H9 (cell line): ENCODE measurements around the gene PTPRJ. TPM values are rescaled to one million over a fixed set of nuclear protein-coding genes. Genes with fewer than 3 reads are reported as not detected.

ENCODE experiments used
- DNase-seq: peaks from one replicate; pipeline ENCODE4 v3.0.0-alpha.2; 2017
- H2AFZ ChIP-seq: one replicate; pipeline ENCODE4 v1.6.1; 2013; ENCODE audit warnings: mild to moderate bottlenecking, low read length, control low read depth, moderate library complexity
- H2AK5ac ChIP-seq: 2 replicates; pipeline ENCODE4 v1.6.1; 2013; ENCODE audit warnings: low read length, control low read depth, mixed read lengths; ENCODE audit not compliant: insufficient read length
- H2BK120ac ChIP-seq: one replicate; pipeline ENCODE4 v1.6.1; 2013; ENCODE audit warnings: low read depth, mild to moderate bottlenecking, low read length, control low read depth, inconsistent platforms; ENCODE audit not compliant: poor library complexity, severe bottlenecking
- H2BK12ac ChIP-seq: 2 replicates; pipeline ENCODE4 v1.6.1; 2013; ENCODE audit warnings: low read length, control low read depth, mixed read lengths, low read depth; ENCODE audit not compliant: insufficient read length
- H2BK15ac ChIP-seq: 2 replicates; pipeline ENCODE4 v1.6.1; 2013; ENCODE audit warnings: low read depth, low read length, control low read depth
- H2BK20ac ChIP-seq: one replicate; pipeline ENCODE4 v1.6.1; 2013; ENCODE audit warnings: low read depth, mild to moderate bottlenecking, low read length, control low read depth, inconsistent platforms; ENCODE audit not compliant: poor library complexity, severe bottlenecking
- H2BK5ac ChIP-seq: 2 replicates; pipeline ENCODE4 v1.6.1; 2013; ENCODE audit warnings: low read length, control low read depth, mixed read lengths; ENCODE audit not compliant: insufficient read length
- H3K14ac ChIP-seq: 2 replicates; pipeline ENCODE4 v1.6.1; 2013; ENCODE audit warnings: low read length, control low read depth; ENCODE audit not compliant: insufficient read depth
- H3K18ac ChIP-seq: 2 replicates; pipeline ENCODE4 v1.6.1; 2013; ENCODE audit warnings: low read depth, mild to moderate bottlenecking, mixed read lengths, low read length, control low read depth; ENCODE audit not compliant: insufficient read length
- H3K23ac ChIP-seq: 2 replicates; pipeline ENCODE4 v1.6.1; 2013; ENCODE audit warnings: low read length, control low read depth, mixed read lengths, low read depth; ENCODE audit not compliant: insufficient read length
- H3K23me2 ChIP-seq: 2 replicates; pipeline ENCODE4 v1.6.1; 2013; ENCODE audit warnings: low read depth, mild to moderate bottlenecking, mixed read lengths, low read length, control low read depth; ENCODE audit not compliant: insufficient read length, poor library complexity, severe bottlenecking
- H3K27ac ChIP-seq: 2 replicates; pipeline ENCODE4 v1.5.1; 2013; ENCODE audit warnings: low read length, control low read depth, mixed read lengths, low read depth; ENCODE audit not compliant: insufficient read length
- H3K27me3 ChIP-seq: 2 replicates; pipeline ENCODE4 v1.6.1; 2013; ENCODE audit warnings: low read length, control low read depth, inconsistent platforms; ENCODE audit not compliant: insufficient read depth
- H3K4ac ChIP-seq: 2 replicates; pipeline ENCODE4 v1.6.1; 2013; ENCODE audit warnings: low read depth, mild to moderate bottlenecking, control low read depth, inconsistent platforms, low read length, moderate library complexity
- H3K4me1 ChIP-seq: 2 replicates; pipeline ENCODE4 v1.6.1; 2013; ENCODE audit warnings: low read length, control low read depth, inconsistent platforms; ENCODE audit not compliant: insufficient read depth
- H3K4me2 ChIP-seq: 2 replicates; pipeline ENCODE4 v1.6.1; 2013; ENCODE audit warnings: low read length, control low read depth, mixed read lengths; ENCODE audit not compliant: insufficient read length, insufficient read depth
- H3K56ac ChIP-seq: 2 replicates; pipeline ENCODE4 v1.6.1; 2013; ENCODE audit warnings: low read depth, mild to moderate bottlenecking, mixed read lengths, low read length, control low read depth; ENCODE audit not compliant: insufficient read length
- H3K79me1 ChIP-seq: 2 replicates; pipeline ENCODE4 v1.6.1; 2013; ENCODE audit warnings: low read depth, mild to moderate bottlenecking, moderate library complexity, low read length, control low read depth, inconsistent platforms; ENCODE audit not compliant: insufficient read depth, poor library complexity, severe bottlenecking
- H3K79me2 ChIP-seq: 2 replicates; pipeline ENCODE4 v1.6.1; 2013; ENCODE audit warnings: low read length, control low read depth, inconsistent platforms; ENCODE audit not compliant: insufficient read depth
- H3K9ac ChIP-seq: 2 replicates; pipeline ENCODE4 v1.6.1; 2013; ENCODE audit warnings: low read length, control low read depth, mixed read lengths; ENCODE audit not compliant: insufficient read length; ENCODE audit errors: extremely low read depth
- H3K9me3 ChIP-seq: one replicate; pipeline ENCODE4 v1.6.1; 2013; ENCODE audit warnings: low read depth, low read length, inconsistent platforms; ENCODE audit not compliant: control insufficient read depth
- H3T11ph ChIP-seq: one replicate; pipeline ENCODE4 v1.6.1; 2013; ENCODE audit warnings: mild to moderate bottlenecking, low read length, control low read depth, inconsistent platforms
- H4K20me1 ChIP-seq: one replicate; pipeline ENCODE4 v1.6.1; 2013; ENCODE audit not compliant: control insufficient read depth, insufficient read length, insufficient read depth
- H4K5ac ChIP-seq: 2 replicates; pipeline ENCODE4 v1.6.1; 2013; ENCODE audit warnings: low read depth, mild to moderate bottlenecking, mixed read lengths, low read length, control low read depth; ENCODE audit not compliant: insufficient read length
- H4K8ac ChIP-seq: replicated peaks from 2 replicates; pipeline ENCODE4 v1.6.1; 2013; ENCODE audit warnings: low read length, control low read depth, mixed read lengths, low read depth; ENCODE audit not compliant: insufficient read length
- H4K91ac ChIP-seq: 2 replicates; pipeline ENCODE4 v1.6.1; 2013; ENCODE audit warnings: low read depth, mild to moderate bottlenecking, moderate library complexity, mixed read lengths, low read length, control low read depth; ENCODE audit not compliant: insufficient read length
- H3K27ac Mint-ChIP-seq, 3 experiments: 2 replicates in 2 of 3; 3 replicates in 1 of 3; pipeline ENCODE4 v1.8.0; 2020 to 2021; ENCODE audit warnings: mixed read lengths in 3 of 3, mild to moderate bottlenecking in 1 of 3, moderate library complexity in 1 of 3
- H3K27me3 Mint-ChIP-seq: 2 replicates; pipeline ENCODE4 v1.8.0; 2021; ENCODE audit warnings: low read depth, mild to moderate bottlenecking, moderate library complexity, mixed read lengths
- H3K36me3 Mint-ChIP-seq, 3 experiments: 2 replicates in 2 of 3; 3 replicates in 1 of 3; pipeline ENCODE4 v1.8.0; 2020 to 2021; ENCODE audit warnings: low read depth in 3 of 3, mixed read lengths in 3 of 3; ENCODE audit not compliant: insufficient read depth in 1 of 3
- H3K4me1 Mint-ChIP-seq, 2 experiments: 2 replicates each; pipeline ENCODE4 v1.8.0; 2020; ENCODE audit warnings: mixed read lengths in 2 of 2
- H3K4me3 Mint-ChIP-seq, 2 experiments: 2 replicates in 1 of 2; 3 replicates in 1 of 2; pipeline ENCODE4 v1.8.0; 2020 to 2021; ENCODE audit warnings: mild to moderate bottlenecking in 2 of 2, mixed read lengths in 2 of 2, moderate library complexity in 1 of 2
- H3K9me3 Mint-ChIP-seq, 2 experiments: 2 replicates in 1 of 2; 3 replicates in 1 of 2; pipeline ENCODE4 v1.8.0; 2020; ENCODE audit warnings: mild to moderate bottlenecking in 2 of 2, mixed read lengths in 2 of 2, moderate library complexity in 1 of 2
- WGBS: extraction: QIAGEN DNeasy Blood & Tissue Kit; methylation state at CpG from one replicate; pipeline ENCODE4 v1.1.7; 2013; ENCODE audit warnings: missing lambda C conversion rate, low lambda C conversion rate, mixed read lengths; ENCODE audit not compliant: insufficient read length; ENCODE audit errors: extremely low coverage; 5-methylcytosine and 5-hydroxymethylcytosine counted together
- total RNA-seq: library from RNA; stranded (reverse); gene quantifications from 2 replicates; pipeline ENCODE4 v1.2.1, GENCODE V29; 2021
- TF ChIP-seq, protein P1 (sequence below): fragments of 200-600 bp; sonication (generic); conservative IDR thresholded peaks from 3 replicates; pipeline ENCODE4 v1.8.0; 2021; ENCODE audit warnings: antibody characterized with exemption, mild to moderate bottlenecking

The PTPRJ gene
- total RNA-seq, 1 experiment from 2014 or later: 10.6 TPM

DNA sequence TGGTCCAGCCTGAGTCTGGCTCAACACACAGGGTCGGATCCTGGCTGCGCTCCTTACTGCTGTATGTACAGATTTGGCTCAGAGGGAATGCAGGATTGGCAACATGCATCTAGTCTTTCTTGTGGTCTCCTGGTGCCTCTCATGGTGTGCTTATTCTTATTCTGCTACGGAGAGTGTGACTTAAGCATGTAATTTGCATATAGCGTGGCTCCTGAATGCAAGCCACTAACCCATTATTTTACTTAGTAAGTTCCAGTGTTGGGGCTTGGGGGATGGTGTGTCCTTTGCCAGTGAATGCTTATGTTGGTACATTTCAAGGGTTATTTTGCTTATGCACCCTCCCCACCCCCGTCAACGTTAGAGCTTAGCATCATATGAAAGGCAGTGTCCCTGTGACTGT is 51.2 kb downstream of the PTPRJ start:
- no peak overlapping the region for H2BK20ac ChIP-seq
- H3K4me2 ChIP-seq: no peak overlapping the region

More for the DNA sequence above, 51.2 kb downstream of the PTPRJ start:
- Mint-ChIP-seq H3K27ac (peak overlapping the region in 2 of 3 experiments; percentile 5 to 90; a peak in 2 of 7 replicates), H3K4me3 (no peak overlapping the region), H3K27me3 (no peaks in the 10 kb centered on the region), H3K36me3 (peaks cover 0 to 4% (median 0%) of the 10 kb centered on the region in 3 experiments; a peak in 2 of 7 replicates), H3K9me3 (no peaks in the 10 kb centered on the region; a peak in 1 of 5 replicates), H3K4me1 (peaks cover 31 to 47% of the 10 kb centered on the region in 2 experiments)
- Histone ChIP-seq H2AFZ (no peak overlapping the region), H2BK5ac (no peak overlapping the region), H2BK12ac (no peak overlapping the region), H3K27ac (no peak overlapping the region), H2BK120ac (no peak overlapping the region), H3K9ac (no peak overlapping the region), H4K5ac (no peak overlapping the region), H4K20me1 (no peaks in the 10 kb centered on the region), H3K56ac (no peak overlapping the region), H4K91ac (no peak overlapping the region), H3K18ac (no peak overlapping the region), H3K4me1 (peaks cover 10% of the 10 kb centered on the region; the same call in 1 of the 2 replicates), H3K23me2 (no peaks in the 10 kb centered on the region), H2BK15ac (no peak overlapping the region), H3K9me3 (no peaks in the 10 kb centered on the region), H3K4ac (no peak overlapping the region), H3K23ac (no peak overlapping the region), H3K27me3 (no peaks in the 10 kb centered on the region), H3K14ac (0 out of 2 replicates have a peak overlapping the region, but pooled peaks have one; percentile 16), H3T11ph (no peak overlapping the region), H3K79me2 (0 out of 2 replicates have a peak, but pooled peaks cover 2% of the 10 kb centered on the region), H4K8ac (no peak overlapping the region), H2AK5ac (no peak overlapping the region), H3K79me1 (no peaks in the 10 kb centered on the region)
- DNase-seq: no peak
- TF ChIP-seq, protein P1, sequence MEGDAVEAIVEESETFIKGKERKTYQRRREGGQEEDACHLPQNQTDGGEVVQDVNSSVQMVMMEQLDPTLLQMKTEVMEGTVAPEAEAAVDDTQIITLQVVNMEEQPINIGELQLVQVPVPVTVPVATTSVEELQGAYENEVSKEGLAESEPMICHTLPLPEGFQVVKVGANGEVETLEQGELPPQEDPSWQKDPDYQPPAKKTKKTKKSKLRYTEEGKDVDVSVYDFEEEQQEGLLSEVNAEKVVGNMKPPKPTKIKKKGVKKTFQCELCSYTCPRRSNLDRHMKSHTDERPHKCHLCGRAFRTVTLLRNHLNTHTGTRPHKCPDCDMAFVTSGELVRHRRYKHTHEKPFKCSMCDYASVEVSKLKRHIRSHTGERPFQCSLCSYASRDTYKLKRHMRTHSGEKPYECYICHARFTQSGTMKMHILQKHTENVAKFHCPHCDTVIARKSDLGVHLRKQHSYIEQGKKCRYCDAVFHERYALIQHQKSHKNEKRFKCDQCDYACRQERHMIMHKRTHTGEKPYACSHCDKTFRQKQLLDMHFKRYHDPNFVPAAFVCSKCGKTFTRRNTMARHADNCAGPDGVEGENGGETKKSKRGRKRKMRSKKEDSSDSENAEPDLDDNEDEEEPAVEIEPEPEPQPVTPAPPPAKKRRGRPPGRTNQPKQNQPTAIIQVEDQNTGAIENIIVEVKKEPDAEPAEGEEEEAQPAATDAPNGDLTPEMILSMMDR: no peak
- no CpG with 5 or more reads among the region's 6 CpGs for WGBS
